ENCODE data around the gene NHEJ1.
A peak's percentile ranks its signal among the peaks of the same experiment; 100 is the strongest.

NHEJ1 gene

DNA sequence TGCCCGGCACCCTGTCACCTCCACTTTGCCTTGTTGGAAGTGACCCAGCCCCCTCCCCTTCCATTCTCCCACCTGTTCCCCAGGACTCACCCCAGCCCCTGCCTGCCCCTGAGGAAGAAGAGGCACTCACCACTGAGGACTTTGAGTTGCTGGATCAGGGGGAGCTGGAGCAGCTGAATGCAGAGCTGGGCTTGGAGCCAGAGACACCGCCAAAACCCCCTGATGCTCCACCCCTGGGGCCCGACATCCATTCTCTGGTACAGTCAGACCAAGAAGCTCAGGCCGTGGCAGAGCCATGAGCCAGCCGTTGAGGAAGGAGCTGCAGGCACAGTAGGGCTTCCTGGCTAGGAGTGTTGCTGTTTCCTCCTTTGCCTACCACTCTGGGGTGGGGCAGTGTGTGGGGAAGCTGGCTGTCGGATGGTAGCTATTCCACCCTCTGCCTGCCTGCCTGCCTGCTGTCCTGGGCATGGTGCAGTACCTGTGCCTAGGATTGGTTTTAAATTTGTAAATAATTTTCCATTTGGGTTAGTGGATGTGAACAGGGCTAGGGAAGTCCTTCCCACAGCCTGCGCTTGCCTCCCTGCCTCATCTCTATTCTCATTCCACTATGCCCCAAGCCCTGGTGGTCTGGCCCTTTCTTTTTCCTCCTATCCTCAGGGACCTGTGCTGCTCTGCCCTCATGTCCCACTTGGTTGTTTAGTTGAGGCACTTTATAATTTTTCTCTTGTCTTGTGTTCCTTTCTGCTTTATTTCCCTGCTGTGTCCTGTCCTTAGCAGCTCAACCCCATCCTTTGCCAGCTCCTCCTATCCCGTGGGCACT, 21.9 kb upstream of the NHEJ1 start:
- DNase-seq, result peak; percentile 41

DNA sequence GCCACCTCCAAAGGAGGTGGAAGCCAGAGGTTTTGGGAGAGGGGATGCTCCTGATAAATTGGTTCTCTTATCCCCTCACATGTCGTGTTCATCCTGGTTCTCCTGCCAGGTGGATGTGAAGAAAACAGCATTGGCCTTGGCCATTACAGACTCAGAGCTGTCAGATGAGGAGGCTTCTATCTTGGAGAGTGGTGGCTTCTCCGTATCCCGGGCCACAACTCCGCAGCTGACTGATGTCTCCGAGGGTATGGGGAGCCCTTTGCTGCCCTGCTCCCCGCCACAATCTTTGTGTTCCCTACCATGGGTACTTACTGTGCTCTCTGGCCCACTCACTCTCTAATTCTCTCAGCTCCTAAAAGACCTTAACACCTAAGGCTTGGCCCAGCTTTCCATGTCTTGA, 20.9 kb upstream of the NHEJ1 start:
- no peak for DNase-seq

DNA sequence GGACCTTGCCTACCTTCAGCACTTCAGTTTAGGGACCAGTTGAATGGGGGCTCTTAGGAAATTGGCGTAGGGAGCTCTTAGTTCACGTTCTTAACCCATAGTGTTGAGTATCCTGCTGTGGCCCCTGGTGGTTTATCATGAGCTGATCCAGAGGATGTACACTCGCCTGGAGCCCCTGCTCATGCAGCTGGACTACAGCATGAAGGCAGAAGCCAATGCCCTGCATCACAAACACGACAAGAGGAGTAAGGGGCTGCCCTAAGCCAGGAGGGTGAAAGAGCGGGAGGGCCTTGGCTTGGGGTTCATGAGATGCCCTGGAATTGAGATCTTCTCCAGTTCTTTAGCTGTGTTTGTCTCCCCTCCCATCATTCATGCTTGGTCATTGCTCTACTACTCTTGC, 20.3 kb upstream of the NHEJ1 start:
- DNase-seq, result no peak

DNA sequence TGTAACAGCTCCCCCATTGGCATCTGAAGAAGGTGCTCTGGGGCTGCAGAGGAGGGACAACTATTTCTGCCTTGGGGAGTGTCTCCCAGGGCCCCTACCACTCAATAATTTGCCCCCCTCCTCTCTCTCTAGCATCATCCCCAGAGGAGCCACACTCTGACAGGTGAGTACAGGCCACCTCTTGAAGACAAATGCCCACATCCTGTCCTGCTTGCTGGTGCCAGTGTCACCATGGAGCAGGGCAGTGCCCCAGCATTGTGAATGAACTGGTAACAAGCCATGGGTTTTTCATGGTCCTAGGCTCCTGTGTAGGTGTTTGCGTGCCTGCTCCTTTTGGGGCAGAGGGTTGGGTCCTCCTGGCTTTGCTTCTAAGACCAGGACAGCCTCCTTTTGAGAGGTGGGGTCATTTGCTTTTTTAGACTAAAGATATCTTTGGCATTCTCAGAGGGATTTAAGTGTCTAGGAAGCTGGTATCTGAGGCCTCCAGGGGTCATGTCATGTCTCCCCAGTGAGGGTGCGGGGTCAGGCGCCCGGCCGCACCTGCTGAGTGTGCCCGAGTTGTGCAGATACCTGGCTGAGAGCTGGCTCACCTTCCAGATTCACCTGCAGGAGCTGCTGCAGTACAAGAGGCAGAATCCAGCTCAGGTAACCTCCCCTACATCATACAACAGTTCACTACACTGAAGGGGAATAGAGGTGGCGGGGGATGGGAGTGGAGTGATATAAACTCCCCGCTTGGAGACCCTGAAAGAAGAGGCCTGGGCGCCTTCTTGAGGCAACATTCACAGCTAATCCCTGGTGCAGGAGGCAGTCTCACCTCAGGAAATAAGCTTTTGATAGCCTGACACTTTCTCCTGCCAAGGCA, 19.2 kb upstream of the NHEJ1 start:
- no peak for DNase-seq

DNA sequence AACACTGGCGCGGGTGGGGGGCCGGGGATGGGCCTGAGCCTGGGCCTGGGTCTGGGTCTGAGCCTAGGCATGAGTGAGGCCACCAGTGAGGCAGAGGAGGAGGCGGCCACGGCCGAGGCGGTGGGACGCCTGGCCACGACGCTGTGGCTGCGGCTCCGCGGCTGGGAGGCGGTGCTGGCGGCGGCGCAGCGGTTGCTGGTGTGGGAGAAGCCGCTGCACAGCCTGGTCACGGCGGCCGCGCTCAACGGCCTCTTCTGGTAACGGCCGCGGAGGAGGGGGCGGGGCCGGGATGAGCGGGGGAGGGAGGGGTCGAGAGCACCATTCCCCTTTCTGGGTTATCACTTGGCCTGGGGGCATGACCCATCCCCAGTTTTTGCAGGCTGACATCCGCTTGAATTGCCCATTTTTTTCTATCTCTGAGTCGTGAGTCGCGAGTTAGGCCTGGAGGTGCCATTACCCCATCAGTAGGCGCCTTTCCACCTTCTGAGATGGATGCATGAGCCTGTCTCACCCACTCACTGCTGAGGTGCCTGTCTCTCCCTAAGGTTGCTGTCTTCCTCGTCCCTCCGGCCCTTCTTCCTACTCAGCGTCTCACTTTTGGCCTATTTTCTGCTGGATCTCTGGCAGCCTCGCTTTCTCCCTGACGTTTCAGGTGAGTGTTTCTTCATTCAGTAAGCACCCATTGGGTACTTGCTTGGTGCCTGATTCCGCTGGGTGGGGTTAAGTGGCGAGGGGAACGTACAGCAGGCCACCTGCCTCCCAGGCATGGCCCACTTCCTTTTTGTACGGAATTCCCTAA, 18.0 kb upstream of the NHEJ1 start:
- DNase-seq, result peak; percentile 68

DNA sequence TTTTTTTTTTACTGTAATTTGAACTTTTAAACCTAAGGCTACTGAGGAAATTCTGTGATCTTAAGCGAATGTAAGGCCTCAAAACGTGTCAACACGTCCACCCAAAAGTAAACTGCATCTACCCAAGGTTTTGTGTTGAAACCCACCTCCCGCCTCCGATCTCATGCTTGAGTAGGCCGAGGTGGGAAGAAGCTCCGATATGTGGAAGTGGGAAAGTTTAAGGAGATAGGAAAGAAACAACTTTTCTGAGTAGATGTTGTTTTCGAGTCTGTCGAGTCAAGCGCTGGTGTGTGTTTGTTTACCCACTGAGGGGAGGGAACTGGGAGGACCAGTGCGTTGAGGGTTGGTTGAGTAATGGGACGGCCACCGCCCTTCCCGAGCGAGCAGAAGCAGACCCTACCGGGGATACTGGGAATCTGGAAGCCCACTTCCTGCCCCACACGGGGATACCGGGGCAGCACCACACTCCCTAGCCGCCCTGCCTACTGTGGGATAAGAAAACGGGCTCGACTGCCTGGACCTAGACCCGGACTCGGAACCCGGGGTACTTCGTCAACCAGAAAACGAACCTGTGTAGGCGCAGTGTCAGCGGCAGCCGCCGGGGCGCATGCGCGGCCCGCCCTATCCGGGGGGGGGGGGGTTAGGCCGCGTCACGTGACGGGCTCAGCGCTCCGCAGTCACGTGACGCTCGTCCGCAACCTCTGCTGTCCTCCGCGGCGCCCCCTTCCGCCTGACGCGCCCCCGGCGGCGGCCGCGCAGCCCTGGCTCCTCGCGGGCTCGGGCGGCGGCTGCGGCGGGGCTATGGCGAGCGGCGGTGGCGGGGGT, 17.1 kb upstream of the NHEJ1 start, which contains the start of gene RETREG2:
Gene RETREG2, plus strand, starts transcription at position 724 of the 825 bp plus-strand sequence. Its CDS starts 78 bp downstream, at position 802.
- peak; percentile 95 for DNase-seq

DNA sequence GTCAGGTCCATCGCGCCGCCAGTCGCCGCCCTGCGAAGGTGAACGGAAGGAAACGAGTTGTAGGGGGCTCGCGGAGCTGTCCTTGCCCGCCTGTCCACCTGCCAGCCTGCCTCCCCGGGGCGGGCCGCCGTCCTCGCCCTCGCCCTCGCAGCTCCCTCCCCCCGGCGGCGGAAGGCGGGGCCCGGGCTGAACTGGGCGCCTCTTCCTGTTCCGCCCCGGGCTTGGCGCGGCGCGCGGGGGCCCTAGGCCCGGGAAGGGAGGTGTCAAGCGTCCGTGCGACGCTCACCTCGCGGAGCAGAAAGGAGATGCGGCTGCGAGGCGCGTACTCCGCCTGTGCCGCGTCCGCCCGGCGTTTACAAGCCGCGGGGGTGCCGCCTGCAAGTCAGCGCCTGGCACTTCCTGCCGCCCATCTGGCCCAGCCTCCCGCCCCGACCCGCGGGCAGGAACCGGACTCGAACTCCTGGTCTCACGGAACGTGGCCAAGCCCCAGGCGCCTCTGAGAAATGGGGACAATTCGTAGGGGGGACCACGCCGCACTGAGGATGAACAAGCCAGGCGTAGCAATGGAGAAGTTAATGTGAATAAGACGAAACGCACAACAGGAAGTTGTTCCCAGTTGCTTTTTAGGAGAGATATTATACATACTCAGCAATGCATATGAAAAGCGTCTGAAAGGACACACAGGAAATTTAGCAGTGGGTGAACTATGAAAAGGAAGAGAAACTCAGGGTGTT, 16.4 kb upstream of the NHEJ1 start, which contains the start of gene CNPPD1:
Gene CNPPD1, minus strand, starts transcription at position 108 of the 734 bp plus-strand sequence. Its CDS starts 97 bp downstream, at position 11.
- peak; percentile 95 for DNase-seq

DNA sequence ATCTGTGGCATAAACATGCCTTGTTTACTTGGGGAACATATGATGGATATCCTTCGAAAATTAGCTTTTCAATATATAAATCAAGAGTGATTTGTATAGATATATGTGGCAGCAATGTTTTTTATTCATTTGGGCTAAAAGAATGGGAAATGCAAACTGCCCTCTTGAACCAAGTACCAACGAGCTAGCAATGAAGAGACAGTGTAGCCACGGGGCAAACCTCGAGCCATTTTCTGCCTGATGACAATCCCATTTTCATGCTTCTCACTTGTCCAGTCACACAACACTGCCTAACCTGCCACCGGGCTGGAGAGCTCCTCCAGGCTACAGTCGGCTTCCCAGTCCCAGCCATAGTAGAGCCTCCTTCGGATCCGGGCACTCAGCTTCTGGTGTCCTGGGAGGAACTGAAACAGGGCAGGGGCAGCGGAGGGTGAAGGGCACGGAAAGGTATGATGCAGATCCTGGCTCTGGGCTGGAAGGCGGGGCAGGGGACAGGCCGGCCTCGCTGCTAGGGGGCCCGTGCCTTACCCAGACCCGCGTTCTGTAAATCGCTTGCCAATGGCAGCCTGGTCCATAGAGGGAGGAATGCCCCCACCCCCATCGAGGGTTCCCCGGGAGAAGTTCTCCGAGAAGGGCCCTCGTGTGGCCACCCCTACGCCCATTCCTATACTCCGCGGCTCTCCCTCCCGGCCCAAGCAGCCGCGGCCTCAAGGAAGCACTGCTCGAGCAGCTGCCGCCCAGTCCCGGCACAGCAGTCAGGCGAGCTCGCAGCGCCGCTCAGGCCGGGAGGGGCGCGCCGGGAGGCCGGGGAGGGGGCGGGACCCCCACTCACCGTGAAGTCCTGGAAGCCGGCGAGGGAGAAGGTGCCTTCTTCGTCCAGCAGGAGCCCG, 15.6 kb upstream of the NHEJ1 start:
- peak; percentile 61 for DNase-seq

DNA sequence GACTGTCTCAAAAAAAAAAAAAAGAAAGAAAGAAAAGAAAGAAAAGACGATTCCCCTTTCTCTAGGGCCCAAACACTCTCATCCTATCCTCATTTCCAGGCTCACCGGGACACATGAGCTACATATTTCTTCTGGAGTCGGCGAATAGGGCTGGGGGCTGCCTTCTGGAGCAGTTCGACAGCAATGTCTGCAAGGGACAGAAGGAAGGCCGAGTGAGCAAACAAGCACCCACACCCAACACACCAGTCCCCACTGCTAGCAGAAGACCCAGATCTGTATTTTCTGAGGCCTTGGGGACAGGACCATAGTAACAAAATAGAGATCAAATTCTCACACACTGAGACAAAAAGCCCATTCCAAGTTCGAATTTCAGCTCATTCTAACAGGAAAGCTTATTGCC, 14.9 kb upstream of the NHEJ1 start:
- no peak for DNase-seq

DNA sequence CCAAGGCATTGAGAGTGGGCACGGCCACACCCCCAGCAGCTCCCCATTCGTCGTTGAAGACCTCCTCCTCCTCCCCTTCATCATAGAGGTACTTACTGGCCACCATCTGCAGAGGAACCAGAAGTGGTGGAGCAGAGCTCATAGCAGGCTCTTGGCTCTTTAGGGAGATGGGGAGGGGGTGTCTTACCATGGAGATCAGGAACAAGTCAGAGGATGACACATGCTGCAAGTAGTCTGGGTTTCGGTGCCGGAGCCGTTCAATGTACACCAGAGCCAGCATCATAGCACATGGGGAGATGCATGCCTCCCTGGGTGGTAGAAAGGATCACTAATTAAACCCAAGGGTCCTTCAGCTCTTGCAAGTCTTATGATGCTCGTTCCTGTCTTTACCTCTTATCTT, 14.2 kb upstream of the NHEJ1 start:
- no peak for DNase-seq

DNA sequence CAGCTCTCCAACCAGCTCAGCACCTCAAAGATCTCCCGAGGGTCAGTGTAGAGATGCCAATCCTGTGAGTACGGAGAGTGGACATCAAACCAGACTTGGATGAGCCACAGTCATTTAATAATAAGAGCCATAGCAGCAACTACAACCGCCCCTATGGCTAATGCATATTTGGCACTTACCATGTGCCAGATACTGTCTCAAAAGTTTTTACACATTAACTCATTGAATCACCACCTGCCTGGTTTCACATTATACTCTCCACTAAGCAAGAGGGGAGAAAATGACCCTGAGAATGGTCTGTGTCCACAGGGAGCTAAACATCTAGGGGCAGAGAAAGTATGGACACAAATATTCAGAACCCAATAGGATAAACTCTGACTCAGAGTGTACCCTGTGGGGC, 13.5 kb upstream of the NHEJ1 start:
- DNase-seq, result no peak

DNA sequence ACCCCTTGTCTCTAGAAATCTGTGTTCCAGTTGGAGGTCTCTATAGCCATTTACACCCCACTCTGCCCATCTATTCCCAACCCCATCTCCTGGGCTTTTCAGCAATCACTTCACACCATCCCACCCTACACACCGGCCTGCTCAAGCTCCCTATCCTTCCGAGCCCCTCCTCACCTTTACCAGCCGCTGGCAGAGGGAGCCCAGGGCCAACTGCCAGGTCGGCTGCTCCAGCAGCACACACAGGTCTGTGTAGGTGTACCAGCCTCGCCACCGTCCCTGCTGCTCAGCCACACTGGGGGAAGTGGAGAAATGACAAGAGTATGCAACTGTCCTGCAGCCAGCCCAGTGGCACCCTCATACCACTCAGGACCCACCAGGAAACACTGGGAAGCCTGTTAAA, 12.6 kb upstream of the NHEJ1 start:
- DNase-seq, result no peak

DNA sequence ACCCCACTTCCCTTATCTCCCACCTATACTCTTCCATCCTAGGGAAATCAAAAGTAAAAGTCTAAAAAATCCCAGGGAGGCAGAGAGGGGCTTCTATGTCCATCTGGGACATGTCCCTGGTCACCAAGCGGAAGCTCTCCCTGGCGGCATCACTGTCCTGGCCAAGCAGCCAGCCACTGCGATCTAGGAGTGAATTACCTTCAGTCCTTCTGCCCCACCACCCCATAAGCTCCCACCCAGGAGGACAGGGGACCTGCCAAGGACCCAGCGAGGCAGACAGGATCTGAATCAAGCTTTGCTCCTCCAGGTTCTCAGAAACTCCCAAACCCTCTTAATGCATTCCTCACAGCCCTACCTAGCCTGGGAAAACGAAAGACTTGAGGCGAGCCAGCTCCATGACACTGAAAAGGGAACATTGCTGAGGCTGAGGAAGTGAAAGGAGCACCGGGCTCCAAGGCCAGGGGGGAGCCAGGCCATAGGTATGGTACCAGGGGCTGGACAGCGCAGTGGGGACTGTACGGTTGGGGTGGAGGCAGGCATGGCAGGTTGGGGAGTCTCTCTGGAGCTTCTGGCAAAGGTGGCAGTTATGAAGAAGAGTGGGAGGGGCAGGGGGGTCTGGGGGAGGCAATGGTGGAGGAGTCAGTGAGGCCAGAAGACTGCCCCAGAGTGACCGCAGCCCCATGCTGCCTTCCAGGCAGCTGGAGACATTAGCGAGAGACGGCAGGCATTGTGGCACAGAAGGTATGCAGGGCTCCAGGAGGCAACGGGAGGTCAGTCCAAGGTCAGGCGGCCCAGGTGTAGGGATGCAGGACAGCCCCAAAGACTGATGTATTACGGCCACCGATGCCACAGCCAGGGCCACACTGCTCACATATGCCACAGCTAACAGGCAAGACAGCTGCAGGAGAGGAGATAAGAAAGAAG, 11.9 kb upstream of the NHEJ1 start:
- DNase-seq, result peak; percentile 20

DNA sequence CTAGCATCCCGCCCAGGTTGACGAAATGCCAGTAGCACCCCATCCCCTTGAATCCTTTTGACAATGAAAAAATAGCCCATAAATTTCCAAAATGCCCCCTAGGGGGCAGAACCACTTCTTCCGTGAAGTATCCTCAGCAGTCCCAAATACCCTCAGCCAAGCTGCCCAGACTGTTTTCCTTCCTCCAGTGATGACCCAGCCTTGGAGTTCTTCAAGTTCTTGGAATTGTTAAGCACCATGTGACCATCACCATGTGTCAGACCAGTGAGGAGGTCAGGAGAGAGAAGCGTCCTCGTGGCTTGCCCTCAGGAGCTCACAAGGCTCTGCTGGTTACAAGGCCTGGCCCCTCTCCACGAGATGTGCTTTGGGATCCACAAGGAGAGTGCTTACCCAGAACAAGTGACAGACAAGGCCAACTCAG, 10.6 kb upstream of the NHEJ1 start:
- DNase-seq, result peak; percentile 71

DNA sequence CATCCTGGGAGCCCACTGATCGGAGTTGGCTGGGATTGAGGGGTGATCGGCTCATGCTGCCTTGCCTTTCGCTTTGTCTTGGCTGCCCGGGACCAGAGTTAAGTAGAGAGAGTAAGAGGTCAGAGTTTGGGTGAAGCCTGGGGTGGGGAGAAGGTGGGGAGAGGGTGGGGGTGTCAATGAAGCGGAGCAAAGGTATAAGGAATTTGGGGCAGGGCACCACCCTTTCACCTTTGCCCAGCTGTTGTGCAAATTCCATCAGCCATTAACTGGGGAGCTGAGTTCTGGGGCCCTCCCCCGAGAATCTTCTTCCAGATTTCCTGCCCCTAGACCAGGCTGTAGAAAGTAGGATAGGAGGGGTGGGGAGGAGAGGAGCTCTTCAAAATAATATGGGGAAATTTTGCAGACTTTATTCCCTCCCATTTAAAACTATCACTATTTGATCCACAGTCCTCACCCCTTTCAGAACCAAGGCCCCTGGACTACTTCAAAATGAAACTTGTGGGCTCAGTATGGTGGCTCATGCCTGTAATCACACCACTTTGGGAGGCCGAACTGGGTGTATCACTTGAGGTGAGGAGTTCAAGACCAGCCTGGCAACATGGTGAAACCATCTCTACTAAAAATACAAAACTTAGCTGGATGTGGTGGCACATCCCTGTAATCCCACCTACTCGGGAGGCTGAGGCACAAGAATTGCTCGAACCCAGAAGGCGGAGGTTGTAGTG, 9.5 kb upstream of the NHEJ1 start, which contains the start of gene SLC23A3:
Gene SLC23A3, minus strand, starts transcription at position 100 of the 725 bp plus-strand sequence. Its CDS starts 45 bp downstream, at position 55.
- DNase-seq, result no peak

DNA sequence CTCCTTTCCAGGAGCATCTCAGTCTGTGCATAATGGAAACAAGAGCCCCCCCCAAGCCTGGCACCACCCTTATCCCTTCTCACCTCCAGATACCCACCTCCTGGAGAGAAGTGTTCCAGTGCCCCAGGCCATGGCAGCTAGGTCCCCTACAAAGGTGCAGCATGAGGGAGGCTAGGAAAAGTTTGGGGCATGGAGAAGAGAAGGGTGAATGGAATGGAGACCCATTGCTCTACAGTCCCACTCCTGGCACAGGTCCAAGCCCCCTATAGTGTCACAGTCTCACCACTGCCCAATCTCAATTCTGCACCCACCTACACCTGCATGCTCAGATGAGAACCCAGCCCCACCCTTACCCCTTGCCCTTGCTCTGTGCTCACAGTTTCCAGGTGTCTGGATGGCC, 8.3 kb upstream of the NHEJ1 start:
- no peak for DNase-seq

DNA sequence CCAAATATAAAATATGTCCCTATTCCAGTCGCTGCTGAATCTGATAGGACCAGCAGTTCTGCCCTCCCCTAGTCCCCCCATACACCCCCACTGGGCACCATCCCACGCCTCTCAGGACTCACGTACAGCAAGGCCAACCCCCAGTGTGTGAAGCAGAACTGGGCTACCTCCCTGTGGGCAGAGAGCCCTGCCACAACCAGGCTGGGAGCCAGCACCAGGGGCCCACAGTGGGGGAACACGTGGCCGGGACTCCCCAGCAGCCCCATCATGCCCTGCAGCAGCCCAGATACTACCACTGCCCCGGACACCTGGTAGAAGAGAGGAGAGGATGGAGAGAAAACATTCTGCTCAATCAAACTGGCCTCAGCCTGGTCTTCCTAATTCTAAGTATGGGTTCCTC, 7.9 kb upstream of the NHEJ1 start:
- DNase-seq, result peak; percentile 51

DNA sequence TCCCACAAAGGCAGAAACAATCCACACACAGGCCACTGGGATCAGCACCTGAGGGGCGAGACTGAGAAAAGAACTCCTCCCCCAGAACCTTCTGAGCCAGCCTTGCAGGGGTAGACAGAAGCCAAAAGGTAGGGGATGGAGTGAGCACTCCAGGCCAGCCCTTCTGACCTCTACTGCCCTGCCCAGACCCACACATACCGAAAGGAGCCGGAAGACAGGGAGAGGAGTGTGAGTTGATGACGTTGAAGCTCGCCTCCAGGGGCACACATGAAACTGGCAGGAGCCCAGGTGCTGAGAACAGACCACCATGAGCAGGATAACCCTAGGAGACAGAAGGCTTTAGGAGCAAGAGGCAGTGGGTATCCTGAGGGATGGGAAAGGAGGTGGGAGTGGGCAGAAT, 7.4 kb upstream of the NHEJ1 start:
- DNase-seq, result no peak

All from hematopoietic multipotent progenitor cell treated with erythropoietin and hydrocortisone succinate and interleukin-3 and kit ligand, for 4 days (in vitro differentiated cells).